Measurements from ENCODE around the gene CASK. TPM values are rescaled to one million over a fixed set of nuclear protein-coding genes. Genes with fewer than 3 reads are reported as not detected.
"Not testable (repeated sequence)": the region's sequence is repeated elsewhere in the genome, so short reads cannot be mapped to it uniquely, and the experiment has no call there.

Gene CASK
- total RNA-seq, 1 experiment from 2014 or later: 15.8 TPM

DNA sequence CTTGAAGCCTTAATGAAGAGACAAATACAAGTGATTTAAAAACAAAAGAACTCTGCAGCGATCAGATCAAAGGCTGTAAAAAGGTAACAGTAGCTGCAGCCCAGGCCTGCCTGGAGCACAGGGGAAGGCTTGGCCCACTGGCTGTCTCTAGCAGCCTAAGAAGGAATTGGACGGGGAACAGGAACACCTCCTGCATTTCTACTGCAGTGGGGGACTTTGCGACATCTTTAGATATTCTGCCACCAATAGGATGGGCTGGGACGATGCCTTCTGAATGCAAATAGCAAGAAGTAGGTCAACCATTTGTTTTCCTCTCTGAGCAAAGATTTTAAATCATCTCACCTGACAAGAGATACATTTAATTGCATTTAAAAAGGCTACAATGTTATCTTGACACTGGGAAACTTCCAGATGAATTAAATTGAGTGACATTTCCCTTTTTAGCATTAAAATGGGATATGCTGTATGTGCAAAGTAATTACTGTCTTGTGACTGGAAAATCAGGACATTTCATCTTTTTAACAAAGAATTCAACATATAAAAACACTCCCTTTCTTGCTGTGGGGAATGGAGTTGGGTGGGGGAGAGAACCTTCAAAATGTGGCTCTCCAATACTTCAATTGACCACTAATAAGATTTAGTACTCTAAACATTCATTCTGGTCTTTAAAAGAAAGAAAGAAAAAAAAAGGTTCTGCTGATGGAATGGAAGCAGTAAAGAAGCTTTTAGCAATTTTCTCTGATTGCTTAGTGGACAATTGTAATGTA lies 406.2 kb downstream of the CASK start:
- Histone ChIP-seq H3K4me3 (no peak overlapping the region), H3K27me3 (replicated peaks) (no peaks in the 10 kb centered on the region), H3K4me1 (replicated peaks) (no peaks in the 10 kb centered on the region), H3K27ac (no peak overlapping the region), H3K36me3 (no peaks in the 10 kb centered on the region), H3K9me3 (replicated peaks) (no peaks in the 10 kb centered on the region)
- no peak for DNase-seq (ENCODE audit: low read depth in 1 of 2, low spot score in 2 of 2)

DNA sequence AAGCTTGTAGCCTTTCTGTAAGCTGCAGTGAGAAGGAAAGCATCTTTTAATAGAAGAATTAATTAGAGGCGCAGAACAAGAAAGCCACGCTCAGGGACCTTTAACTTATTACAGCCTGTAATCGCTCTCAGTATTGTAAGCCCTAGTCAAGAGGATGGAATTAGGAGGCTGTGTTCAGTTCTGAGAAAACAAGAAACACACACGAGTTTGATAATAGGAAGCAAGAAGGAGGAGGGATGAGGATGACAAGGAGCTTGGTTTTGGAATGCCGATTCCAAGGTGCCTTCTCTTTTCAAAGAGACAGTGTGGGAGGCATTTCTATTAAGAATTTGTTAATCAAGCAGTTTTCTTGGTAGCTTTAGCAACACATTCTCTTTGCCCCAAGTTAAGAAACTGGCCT lies 406.9 kb downstream of the CASK start:
- H3K36me3 ChIP-seq: no peaks in the 10 kb centered on the region
- H3K4me1 ChIP-seq (replicated peaks): no peaks in the 10 kb centered on the region
- H3K27ac ChIP-seq: no peak overlapping the region
- no peaks in the 10 kb centered on the region for H3K27me3 ChIP-seq (replicated peaks)
- DNase-seq (ENCODE audit: low read depth in 1 of 2, low spot score in 2 of 2): no peak
- H3K9me3 ChIP-seq (replicated peaks): no peaks in the 10 kb centered on the region
- H3K4me3 ChIP-seq: no peak overlapping the region

DNA sequence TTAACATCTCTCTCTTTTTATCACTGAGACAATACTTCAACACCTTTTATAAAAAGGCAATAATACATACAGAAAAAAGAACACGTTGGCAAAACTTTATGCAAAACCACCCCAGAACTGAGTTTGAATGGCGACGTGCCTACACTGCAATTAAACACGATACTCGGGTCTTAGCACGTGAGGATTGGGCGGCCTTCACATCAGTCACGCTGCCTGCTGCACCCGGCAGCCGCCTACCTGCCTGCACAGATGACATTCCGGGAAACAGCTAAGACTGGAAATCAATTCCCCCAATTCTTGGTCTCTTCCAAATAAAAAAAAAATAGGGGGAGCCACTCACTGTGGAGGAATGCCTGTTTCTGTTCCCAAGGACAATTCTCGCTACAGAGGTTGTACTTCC lies 408.0 kb downstream of the CASK start:
- Histone ChIP-seq H3K9me3 (replicated peaks) (no peaks in the 10 kb centered on the region), H3K27ac (no peak overlapping the region), H3K27me3 (replicated peaks) (no peaks in the 10 kb centered on the region), H3K4me1 (replicated peaks) (no peaks in the 10 kb centered on the region), H3K36me3 (no peaks in the 10 kb centered on the region), H3K4me3 (no peak overlapping the region)
- no peak for DNase-seq (ENCODE audit: low read depth in 1 of 2, low spot score in 2 of 2)

DNA sequence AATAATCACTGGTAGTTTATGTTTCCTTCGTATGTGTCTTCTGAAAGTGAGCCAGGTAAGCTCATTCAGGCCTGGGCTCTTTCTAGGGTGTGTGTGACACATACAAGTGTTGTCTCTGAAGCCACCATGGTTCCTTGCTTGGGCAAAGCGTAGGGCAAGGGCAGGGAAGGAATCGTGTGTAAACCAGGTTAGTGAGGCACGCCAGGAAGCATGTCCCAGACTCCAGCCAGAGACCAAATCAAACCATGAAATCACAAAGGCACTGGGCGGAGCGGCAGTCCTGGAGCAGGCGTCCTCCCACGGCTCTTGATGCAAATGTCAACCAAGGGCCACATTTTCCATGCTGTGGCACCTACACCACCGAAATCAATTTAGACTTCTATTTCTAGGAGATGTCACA lies 409.2 kb downstream of the CASK start:
- no peak overlapping the region for H3K27ac ChIP-seq
- no peaks in the 10 kb centered on the region for H3K4me1 ChIP-seq (replicated peaks)
- no peaks in the 10 kb centered on the region for H3K9me3 ChIP-seq (replicated peaks)
- no peak overlapping the region for H3K4me3 ChIP-seq
- DNase-seq (ENCODE audit: low read depth in 1 of 2, low spot score in 2 of 2): no peak
- no peaks in the 10 kb centered on the region for H3K36me3 ChIP-seq
- no peaks in the 10 kb centered on the region for H3K27me3 ChIP-seq (replicated peaks)

DNA sequence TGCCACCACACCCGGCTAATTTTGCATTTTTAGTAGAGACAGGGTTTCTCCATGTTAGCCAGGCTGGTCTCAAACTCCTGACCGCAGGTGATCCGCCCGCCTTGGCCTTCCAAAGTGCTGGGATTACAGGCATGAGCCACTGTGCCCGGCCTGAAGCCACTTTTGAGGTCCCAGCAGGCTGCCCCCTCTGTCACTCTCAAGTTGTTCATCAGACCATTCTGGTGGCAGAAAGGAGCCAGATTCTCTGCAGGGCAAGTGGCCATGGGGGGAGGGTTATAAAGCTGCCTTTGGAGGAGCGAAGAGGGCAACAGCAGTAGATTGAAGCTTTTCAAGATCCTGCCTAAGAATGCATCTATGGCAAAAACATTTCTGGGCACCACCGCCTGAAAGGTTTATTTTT lies 410.5 kb downstream of the CASK start:
- not testable (repeated sequence) for H3K27ac ChIP-seq; H3K4me3 ChIP-seq; H3K36me3 ChIP-seq; H3K27me3 ChIP-seq (replicated peaks); H3K9me3 ChIP-seq (replicated peaks); H3K4me1 ChIP-seq (replicated peaks); DNase-seq (ENCODE audit: low read depth in 1 of 2, low spot score in 2 of 2)

DNA sequence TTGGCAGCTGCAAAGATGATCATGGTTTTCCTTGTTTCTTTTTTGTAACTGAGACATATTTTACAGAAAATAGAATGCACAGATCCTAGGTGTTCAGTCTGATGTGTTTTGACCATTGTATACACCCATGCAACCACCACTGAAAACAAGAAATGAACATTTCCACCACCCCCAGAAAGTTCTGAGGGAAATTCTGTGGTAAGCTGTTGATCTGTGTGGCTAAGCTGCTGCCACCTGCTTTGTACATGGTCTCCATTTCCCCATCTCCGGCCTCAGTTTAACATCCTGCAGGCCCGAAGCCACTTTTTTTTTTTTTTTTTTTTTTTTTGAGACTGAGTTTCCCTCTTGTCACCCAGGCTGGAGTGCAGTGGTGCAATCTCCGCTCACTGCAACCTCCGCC lies 411.0 kb downstream of the CASK start:
- Histone ChIP-seq H3K27me3 (replicated peaks) (no peaks in the 10 kb centered on the region), H3K4me1 (replicated peaks) (no peaks in the 10 kb centered on the region), H3K9me3 (replicated peaks) (no peaks in the 10 kb centered on the region), H3K27ac (no peak overlapping the region), H3K36me3 (no peaks in the 10 kb centered on the region), H3K4me3 (no peak overlapping the region)
- DNase-seq (ENCODE audit: low read depth in 1 of 2, low spot score in 2 of 2): no peak

DNA sequence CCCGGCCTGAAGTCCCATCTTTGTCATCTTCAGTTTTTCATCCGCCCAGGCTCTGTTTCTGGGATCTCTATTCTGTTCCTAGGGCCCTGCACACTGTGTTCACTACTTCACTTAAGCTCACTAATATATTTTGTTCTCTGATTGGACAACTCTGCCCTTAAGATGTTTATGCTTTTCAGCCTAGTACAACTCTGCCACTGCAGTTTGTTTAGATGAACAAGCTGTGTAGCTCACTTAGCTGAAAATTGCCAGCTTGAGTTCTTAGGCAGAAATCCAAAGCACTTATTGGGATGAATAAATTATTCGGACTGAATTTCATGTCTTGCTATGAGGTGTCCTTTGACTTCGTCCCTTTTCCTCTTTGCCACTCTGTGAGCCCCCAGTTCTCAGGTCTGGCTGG lies 415.4 kb downstream of the CASK start:
- no peak overlapping the region for H3K27ac ChIP-seq
- H3K4me3 ChIP-seq: no peak overlapping the region
- H3K4me1 ChIP-seq (replicated peaks): no peaks in the 10 kb centered on the region
- H3K27me3 ChIP-seq (replicated peaks): no peaks in the 10 kb centered on the region
- H3K9me3 ChIP-seq (replicated peaks): no peaks in the 10 kb centered on the region
- no peaks in the 10 kb centered on the region for H3K36me3 ChIP-seq
- DNase-seq (ENCODE audit: low read depth in 1 of 2, low spot score in 2 of 2): no peak

DNA sequence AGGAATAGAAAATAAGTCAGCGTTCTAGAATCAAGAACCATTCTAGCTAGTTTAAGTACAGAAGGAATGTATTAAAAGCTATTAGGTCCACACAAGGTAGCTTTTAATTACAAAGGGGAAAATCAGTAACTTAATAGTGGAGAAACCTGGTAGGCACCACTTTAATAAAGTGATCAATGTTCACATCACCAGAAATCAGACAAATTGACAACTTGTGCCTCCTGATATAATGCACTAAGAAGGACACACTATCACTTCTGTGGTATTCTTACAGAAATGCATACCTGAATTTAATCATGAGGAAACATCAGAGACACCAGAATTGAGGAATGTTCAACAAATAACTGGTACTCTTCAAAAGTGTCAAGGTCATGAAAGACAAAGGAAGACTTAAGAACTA lies 421.4 kb downstream of the CASK start:
- DNase-seq (ENCODE audit: low read depth in 1 of 2, low spot score in 2 of 2): no peak
- H3K4me3 ChIP-seq: no peak overlapping the region
- no peak overlapping the region for H3K27ac ChIP-seq
- no peaks in the 10 kb centered on the region for H3K4me1 ChIP-seq (replicated peaks)
- no peaks in the 10 kb centered on the region for H3K27me3 ChIP-seq (replicated peaks)
- H3K36me3 ChIP-seq: no peaks in the 10 kb centered on the region
- H3K9me3 ChIP-seq (replicated peaks): no peaks in the 10 kb centered on the region

DNA sequence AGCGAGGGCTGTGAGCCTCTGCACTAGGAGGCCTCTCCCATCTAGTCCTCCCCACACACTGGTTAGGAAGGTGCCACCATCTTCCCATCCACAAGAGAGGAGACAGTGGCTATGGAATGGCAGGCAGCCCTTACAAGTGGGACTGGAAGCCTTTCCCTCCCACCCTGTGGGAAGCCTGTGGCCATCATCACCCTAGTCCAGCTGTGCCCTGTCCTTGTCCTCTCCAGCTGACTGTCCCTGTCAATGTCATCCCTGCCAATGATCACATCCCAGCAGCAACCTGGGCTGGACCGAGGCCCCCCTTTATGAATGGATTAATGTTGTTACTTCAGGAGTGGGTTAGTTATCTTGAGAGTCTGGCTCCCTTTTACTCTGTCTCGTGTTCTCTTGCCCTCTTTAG lies 423.4 kb downstream of the CASK start:
- H3K4me3 ChIP-seq: no peak overlapping the region
- H3K27ac ChIP-seq: no peak overlapping the region
- no peaks in the 10 kb centered on the region for H3K9me3 ChIP-seq (replicated peaks)
- H3K36me3 ChIP-seq: no peaks in the 10 kb centered on the region
- no peaks in the 10 kb centered on the region for H3K4me1 ChIP-seq (replicated peaks)
- H3K27me3 ChIP-seq (replicated peaks): no peaks in the 10 kb centered on the region
- DNase-seq (ENCODE audit: low read depth in 1 of 2, low spot score in 2 of 2): no peak

DNA sequence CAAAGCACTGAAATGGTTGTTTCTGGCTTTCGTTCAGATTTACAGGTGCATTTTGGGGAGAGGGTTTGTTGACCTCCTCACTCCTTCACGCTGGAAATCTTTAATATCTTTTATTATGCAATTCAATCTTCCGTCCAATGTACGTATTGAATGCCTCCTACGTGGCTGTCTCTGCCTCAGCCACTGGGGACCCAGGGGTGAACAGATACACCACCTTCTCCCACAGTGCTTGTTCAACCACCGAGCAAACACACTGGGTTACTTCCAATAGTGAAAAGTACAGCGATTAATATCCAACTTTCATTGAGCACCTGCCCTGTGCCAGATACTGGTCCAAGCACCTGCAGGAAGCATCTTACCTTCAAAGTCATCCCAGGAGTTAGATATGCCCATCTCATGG lies 424.2 kb downstream of the CASK start:
- Histone ChIP-seq H3K9me3 (replicated peaks) (no peaks in the 10 kb centered on the region), H3K27me3 (replicated peaks) (no peaks in the 10 kb centered on the region), H3K4me3 (no peak overlapping the region), H3K27ac (no peak overlapping the region), H3K4me1 (replicated peaks) (no peaks in the 10 kb centered on the region), H3K36me3 (no peaks in the 10 kb centered on the region)
- no peak for DNase-seq (ENCODE audit: low read depth in 1 of 2, low spot score in 2 of 2)

DNA sequence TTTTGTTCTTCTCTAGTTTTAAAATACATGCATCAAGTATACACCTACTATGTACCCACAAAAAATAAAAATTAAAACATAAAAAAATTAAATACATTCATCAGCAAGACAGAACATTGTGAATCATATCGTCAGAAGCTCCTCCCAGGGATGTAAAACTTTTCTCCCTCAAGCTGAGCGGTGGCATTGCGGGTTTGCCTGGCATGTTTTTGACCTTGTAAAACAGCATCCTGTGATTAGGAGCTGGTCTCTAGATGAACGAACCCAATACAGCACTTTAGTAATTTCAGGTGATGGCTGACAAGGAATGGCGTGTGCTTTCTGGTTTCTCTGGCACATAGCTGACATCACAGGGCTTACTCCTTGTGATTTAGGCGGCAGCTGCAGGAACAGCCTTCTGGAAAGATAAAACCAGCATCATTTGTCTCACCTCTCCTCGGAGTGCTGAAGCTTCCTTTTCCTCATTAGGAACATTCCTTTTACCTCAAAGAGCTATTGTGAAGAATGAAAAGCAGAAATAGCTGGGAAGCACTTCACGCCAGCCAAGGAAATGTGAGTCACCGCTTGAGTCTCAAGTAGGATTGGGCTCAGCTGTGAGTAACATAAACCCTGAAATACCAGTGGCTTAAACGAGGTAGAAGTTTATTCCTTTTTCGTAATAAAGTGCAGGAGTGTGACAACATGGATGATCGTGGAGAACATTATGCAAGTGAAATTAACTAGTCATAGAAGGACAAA lies 431.9 kb downstream of the CASK start:
- Histone ChIP-seq H3K4me3 (peak overlapping the region; percentile 3; the same call in 1 of the 2 replicates), H3K27me3 (replicated peaks) (no peaks in the 10 kb centered on the region), H3K36me3 (no peaks in the 10 kb centered on the region), H3K9me3 (replicated peaks) (no peaks in the 10 kb centered on the region), H3K27ac (peak overlapping the region; percentile 72), H3K4me1 (replicated peaks) (peaks cover 11% of the 10 kb centered on the region)
- peak; percentile 65 to 70 for DNase-seq (ENCODE audit: low read depth in 1 of 2, low spot score in 2 of 2)

DNA sequence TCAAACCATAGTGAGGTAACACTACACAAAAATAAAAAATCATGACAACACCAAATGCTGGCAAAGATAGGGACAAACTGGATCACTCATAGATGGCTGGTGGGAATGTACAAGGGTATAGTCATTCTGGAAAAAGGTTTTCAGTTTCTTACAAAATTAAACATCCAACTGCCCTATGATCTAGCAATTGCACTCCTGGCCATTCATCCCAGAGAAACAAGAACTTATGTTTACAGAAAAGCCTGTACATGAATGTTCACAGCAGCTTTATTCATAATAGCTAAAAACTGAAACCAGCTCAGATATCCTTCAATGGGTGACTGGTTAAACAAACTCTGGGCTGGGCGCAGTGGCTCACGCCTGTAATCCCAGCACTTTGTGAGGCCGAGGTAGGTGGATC lies 432.9 kb downstream of the CASK start:
- no peak for DNase-seq (ENCODE audit: low read depth in 1 of 2, low spot score in 2 of 2)
- Histone ChIP-seq H3K27me3 (replicated peaks) (no peaks in the 10 kb centered on the region), H3K4me3 (no peak overlapping the region), H3K36me3 (no peaks in the 10 kb centered on the region), H3K4me1 (replicated peaks) (peaks cover 11% of the 10 kb centered on the region), H3K27ac (no peak overlapping the region; the same call in 1 of the 2 replicates), H3K9me3 (replicated peaks) (no peaks in the 10 kb centered on the region)

DNA sequence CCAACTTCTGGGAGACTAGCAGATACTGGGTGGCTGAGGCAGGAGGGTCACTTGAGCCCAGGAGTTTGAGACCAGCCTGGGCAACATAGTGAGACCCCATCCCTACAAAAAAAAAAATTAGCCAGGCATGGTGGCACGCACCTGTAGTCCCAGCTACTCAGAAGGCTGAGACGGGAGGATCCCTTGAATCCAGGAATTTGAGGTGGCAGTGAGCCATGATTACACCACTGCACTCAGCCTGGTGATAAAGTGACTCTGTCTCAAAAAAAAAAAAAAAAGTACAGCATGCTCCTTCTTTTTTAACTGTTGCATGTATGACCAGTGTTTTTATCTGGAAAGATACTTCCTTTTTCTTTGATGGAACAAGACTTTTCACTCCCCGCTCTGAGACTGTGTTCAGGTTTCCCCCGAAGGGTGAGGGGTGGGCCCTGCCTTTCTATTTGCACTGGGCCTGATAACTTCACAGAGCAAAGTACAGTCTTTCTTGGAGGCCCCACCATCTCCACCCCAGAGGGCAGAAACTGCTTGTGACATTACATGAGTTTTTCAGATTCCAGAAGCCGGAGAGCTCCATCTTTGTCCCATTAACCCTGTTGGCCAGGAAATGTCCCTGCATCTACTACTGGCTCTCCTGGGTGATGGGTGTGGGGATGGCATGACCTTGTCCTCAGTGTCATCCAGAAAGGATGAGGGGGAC lies 441.1 kb downstream of the CASK start:
- Histone ChIP-seq H3K9me3 (replicated peaks) (no peaks in the 10 kb centered on the region), H3K4me3 (no peak overlapping the region), H3K27ac (no peak overlapping the region), H3K4me1 (replicated peaks) (no peaks in the 10 kb centered on the region), H3K27me3 (replicated peaks) (no peaks in the 10 kb centered on the region), H3K36me3 (no peaks in the 10 kb centered on the region)
- no peak for DNase-seq (ENCODE audit: low read depth in 1 of 2, low spot score in 2 of 2)

Data from SJSA1 (cell line).